Tibial artery (tissue), 4 donors: ENCODE data around the gene IL12RB2.

Experiments
- DNase-seq, 2 donors: peaks; one replicate each; pipeline ENCODE4 v3.0.0-alpha.2; 2019
- H3K27ac ChIP-seq, 2 donors: fragments of 200-600 bp; sonication (generic) in 1 of 2; 1 replicate in 1 of 2; 2 replicates in 1 of 2; pipeline ENCODE4 v1.5.1; 2018 to 2019; ENCODE audit warnings: mild to moderate bottlenecking in 1 of 2
- H3K27me3 ChIP-seq, 2 donors: fragments of 200-600 bp; sonication (generic) in 1 of 2; one replicate each; pipeline versions ENCODE4 v1.5.1 to v1.6.0; 2016 to 2019
- H3K36me3 ChIP-seq, 3 donors: fragments of 200-600 bp; sonication (generic) in 2 of 3; one replicate each; pipeline ENCODE4 v1.5.1; 2016 to 2019; ENCODE audit warnings: mild to moderate bottlenecking in 2 of 3
- H3K4me1 ChIP-seq, 4 donors: fragments of 200-600 bp; sonication (generic) in 2 of 4; 1 replicate in 3 of 4; 2 replicates in 1 of 4; pipeline ENCODE4 v1.5.1; 2016 to 2019
- H3K4me3 ChIP-seq, 2 donors: fragments of 200-600 bp; sonication (generic) in 1 of 2; 1 replicate in 1 of 2; 2 replicates in 1 of 2; pipeline ENCODE4 v1.5.1; 2018 to 2019; ENCODE audit warnings: mild to moderate bottlenecking in 2 of 2
- H3K9me3 ChIP-seq, 3 donors: fragments of 200-600 bp; sonication (generic) in 1 of 3; one replicate each; pipeline ENCODE4 v1.5.1; 2016 to 2019
- intact Hi-C: fragments of 100-400 bp; cut with DNase I; formaldehyde crosslinking; loops from one replicate; pipeline ENCODE4 v1.15.0; 2023; ENCODE audit warnings: low total_unique reads
- TF ChIP-seq, protein P1 (sequence below), 2 experiments: fragments of 200-600 bp in 1 of 2; fragments of 450-650 bp in 1 of 2; IDR thresholded peaks; one replicate each; pipeline ENCODE4 v1.5.1; 2017 to 2019; ENCODE audit warnings: antibody characterized with exemption in 2 of 2, mild to moderate bottlenecking in 1 of 2, moderate library complexity in 1 of 2

The IL12RB2 gene

GRCh38 chr1:67348586-67349252 lies 41.0 kb downstream of the IL12RB2 start:
- no peak for DNase-seq
- TF ChIP-seq, protein P1, sequence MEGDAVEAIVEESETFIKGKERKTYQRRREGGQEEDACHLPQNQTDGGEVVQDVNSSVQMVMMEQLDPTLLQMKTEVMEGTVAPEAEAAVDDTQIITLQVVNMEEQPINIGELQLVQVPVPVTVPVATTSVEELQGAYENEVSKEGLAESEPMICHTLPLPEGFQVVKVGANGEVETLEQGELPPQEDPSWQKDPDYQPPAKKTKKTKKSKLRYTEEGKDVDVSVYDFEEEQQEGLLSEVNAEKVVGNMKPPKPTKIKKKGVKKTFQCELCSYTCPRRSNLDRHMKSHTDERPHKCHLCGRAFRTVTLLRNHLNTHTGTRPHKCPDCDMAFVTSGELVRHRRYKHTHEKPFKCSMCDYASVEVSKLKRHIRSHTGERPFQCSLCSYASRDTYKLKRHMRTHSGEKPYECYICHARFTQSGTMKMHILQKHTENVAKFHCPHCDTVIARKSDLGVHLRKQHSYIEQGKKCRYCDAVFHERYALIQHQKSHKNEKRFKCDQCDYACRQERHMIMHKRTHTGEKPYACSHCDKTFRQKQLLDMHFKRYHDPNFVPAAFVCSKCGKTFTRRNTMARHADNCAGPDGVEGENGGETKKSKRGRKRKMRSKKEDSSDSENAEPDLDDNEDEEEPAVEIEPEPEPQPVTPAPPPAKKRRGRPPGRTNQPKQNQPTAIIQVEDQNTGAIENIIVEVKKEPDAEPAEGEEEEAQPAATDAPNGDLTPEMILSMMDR (IDR thresholded peaks at IDR 0.05) = no peak
- intact Hi-C loops = no loop called here
- H3K4me1 ChIP-seq = no peaks in the 10 kb centered on the region
- no peaks in the 10 kb centered on the region for H3K27me3 ChIP-seq
- H3K36me3 ChIP-seq = no peaks in the 10 kb centered on the region
- H3K9me3 ChIP-seq = no peaks in the 10 kb centered on the region
- no peak overlapping the region for H3K27ac ChIP-seq
- no peak overlapping the region for H3K4me3 ChIP-seq

DNA sequence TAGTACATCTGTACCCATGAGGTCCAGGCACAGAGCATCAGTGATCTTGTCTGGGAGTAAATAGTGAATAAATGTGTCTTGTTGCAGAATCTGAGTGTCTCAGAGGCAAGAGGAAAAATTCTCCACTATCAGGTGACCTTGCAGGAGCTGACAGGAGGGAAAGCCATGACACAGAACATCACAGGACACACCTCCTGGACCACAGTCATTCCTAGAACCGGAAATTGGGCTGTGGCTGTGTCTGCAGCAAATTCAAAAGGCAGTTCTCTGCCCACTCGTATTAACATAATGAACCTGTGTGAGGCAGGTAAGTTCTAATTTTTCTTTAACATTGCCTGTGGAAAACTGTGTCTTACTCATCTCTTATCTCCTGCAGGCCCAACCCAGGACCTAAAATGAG lies 43.1 kb downstream of the IL12RB2 start:
- intact Hi-C loops = no loop called here
- no peak overlapping the region for H3K27ac ChIP-seq
- H3K36me3 ChIP-seq = no peaks in the 10 kb centered on the region
- H3K4me3 ChIP-seq = no peak overlapping the region
- H3K9me3 ChIP-seq = no peaks in the 10 kb centered on the region
- no peak for DNase-seq
- peaks cover 0 to 3% (median 0%) of the 10 kb centered on the region in 4 donors for H3K4me1 ChIP-seq
- H3K27me3 ChIP-seq = no peaks in the 10 kb centered on the region
- TF ChIP-seq, protein P1 (IDR thresholded peaks at IDR 0.05) = no peak

DNA sequence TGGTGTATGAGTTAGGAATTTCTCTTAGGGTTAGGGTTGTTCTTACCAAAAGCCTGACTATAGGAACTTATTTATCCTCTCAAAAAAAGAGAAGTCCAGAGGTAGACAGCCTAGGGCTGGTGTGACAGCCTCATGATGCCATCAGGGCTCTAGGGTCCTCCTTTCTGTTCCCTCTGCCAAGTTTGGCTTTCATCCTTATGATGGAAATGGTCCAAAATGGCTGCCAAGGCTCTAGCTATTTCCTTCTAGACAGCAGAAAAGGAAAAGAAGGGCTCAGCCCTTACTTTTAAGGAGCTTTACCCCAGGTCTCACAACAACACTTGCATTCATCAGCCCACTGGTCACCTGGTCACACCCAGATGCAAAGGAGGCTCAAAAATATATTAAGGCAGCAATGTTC lies 44.5 kb downstream of the IL12RB2 start:
- Histone ChIP-seq H3K27me3 (no peaks in the 10 kb centered on the region), H3K4me1 (peaks cover 0 to 5% (median 0%) of the 10 kb centered on the region in 4 donors), H3K36me3 (no peaks in the 10 kb centered on the region), H3K27ac (no peak overlapping the region), H3K9me3 (no peaks in the 10 kb centered on the region), H3K4me3 (no peak overlapping the region)
- no peak for DNase-seq
- TF ChIP-seq, protein P1 (IDR thresholded peaks at IDR 0.05) = no peak
- intact Hi-C loops = no loop called here

- Histone ChIP-seq H3K4me3 (no peak overlapping the region), H3K36me3 (no peaks in the 10 kb centered on the region), H3K27me3 (no peaks in the 10 kb centered on the region), H3K4me1 (peaks cover 0 to 5% (median 0%) of the 10 kb centered on the region in 4 donors), H3K9me3 (no peaks in the 10 kb centered on the region), H3K27ac (no peak overlapping the region)
- intact Hi-C loops = no loop called here
- DNase-seq = no peak
- TF ChIP-seq, protein P1 (IDR thresholded peaks at IDR 0.05) = no peak
These were observed 48.2 kb downstream of the IL12RB2 start for GRCh38 chr1:67355745-67356424.

- DNase-seq = no peak
- Histone ChIP-seq H3K36me3 (no peaks in the 10 kb centered on the region), H3K27me3 (no peaks in the 10 kb centered on the region), H3K4me1 (peaks cover 0 to 5% (median 0%) of the 10 kb centered on the region in 4 donors), H3K27ac (no peak overlapping the region), H3K4me3 (no peak overlapping the region), H3K9me3 (no peaks in the 10 kb centered on the region)
- TF ChIP-seq, protein P1 (IDR thresholded peaks at IDR 0.05) = no peak
- intact Hi-C loops = no loop called here
These were observed 51.9 kb downstream of the IL12RB2 start for GRCh38 chr1:67359592-67359991.
